ENCODE results near the gene NT5DC4.

GRCh38 chr2:112720785-112721184, at the start of gene NT5DC4:
- TF ChIP-seq CTCF (IDR thresholded peaks at IDR 0.05; ENCODE audit: borderline replicate concordance, extremely low read depth, low read length, poor library complexity, severe bottlenecking) (no peak), EZH2 (IDR thresholded peaks at IDR 0.05; ENCODE audit: borderline replicate concordance, low read depth, low read length, severe bottlenecking) (no peak)
